ENCODE measurements around the gene SF1. TPM values are rescaled to one million over a fixed set of nuclear protein-coding genes. Genes with fewer than 3 reads are reported as not detected.

The SF1 gene
- total and polyA plus RNA-seq, 7 donors = 56.2 to 210 (median 150) TPM

- 92 to 93% (median 93%) methylated on average over 15 of the region's 15 CpGs for WGBS, 3 donors
- Histone ChIP-seq H3K27me3 (ENCODE audit: insufficient read depth in 3 of 3, low read length in 2 of 3) (no peaks in the 10 kb centered on the region), H3K4me3 (no peak overlapping the region), H3K9me3 (no peaks in the 10 kb centered on the region), H3K4me1 (no peaks in the 10 kb centered on the region), H3K27ac (no peak overlapping the region), H3K36me3 (ENCODE audit: insufficient read depth in 1 of 2, low read depth in 1 of 2) (peaks cover 0 to 11% of the 10 kb centered on the region in 2 donors)
- no peak for DNase-seq
- no peak for TF ChIP-seq CTCF (IDR thresholded peaks at IDR 0.05)
- intact Hi-C loops (cut with DNase I) = no loop called here
- no peak for ATAC-seq
These were observed 41.7 kb downstream of the SF1 start for GRCh38 chr11:64736654-64737053.

GRCh38 chr11:64735725-64736259 is 42.5 kb downstream of the SF1 start:
- TF ChIP-seq CTCF (IDR thresholded peaks at IDR 0.05) = no peak
- 70 to 89% (median 85%) methylated on average over 9 of the region's 9 CpGs for whole genome bisulfite sequencing, 3 donors
- peaks cover 0 to 11% of the 10 kb centered on the region in 2 donors for H3K36me3 ChIP-seq (ENCODE audit: insufficient read depth in 1 of 2, low read depth in 1 of 2)
- no peaks in the 10 kb centered on the region for H3K9me3 ChIP-seq
- intact Hi-C loops (cut with DNase I) = no loop called here
- no peaks in the 10 kb centered on the region for H3K27me3 ChIP-seq (ENCODE audit: insufficient read depth in 3 of 3, low read length in 2 of 3)
- DNase-seq (no peak), ATAC-seq (no peak)
- H3K27ac ChIP-seq = no peak overlapping the region
- H3K4me3 ChIP-seq = no peak overlapping the region
- H3K4me1 ChIP-seq = no peaks in the 10 kb centered on the region

- DNase-seq (no peak), ATAC-seq (peak in 3 of 4 donors; percentile 9 to 36 (median 33))
- Histone ChIP-seq H3K27ac (no peak overlapping the region), H3K4me1 (no peaks in the 10 kb centered on the region), H3K9me3 (no peaks in the 10 kb centered on the region), H3K4me3 (no peak overlapping the region), H3K36me3 (ENCODE audit: insufficient read depth in 1 of 2, low read depth in 1 of 2) (peaks cover 0 to 11% of the 10 kb centered on the region in 2 donors), H3K27me3 (ENCODE audit: insufficient read depth in 3 of 3, low read length in 2 of 3) (no peaks in the 10 kb centered on the region)
- 60 to 76% (median 69%) methylated on average over 23 of the region's 23 CpGs for WGBS, 3 donors
- intact Hi-C loops (cut with DNase I) = no loop called here
- no peak for TF ChIP-seq CTCF (IDR thresholded peaks at IDR 0.05)
These were observed 43.3 kb downstream of the SF1 start for GRCh38 chr11:64734811-64735724.

GRCh38 chr11:64731601-64732000 is 46.7 kb downstream of the SF1 start:
- intact Hi-C loops (cut with DNase I) = no loop called here
- Histone ChIP-seq H3K4me3 (no peak overlapping the region), H3K27ac (no peak overlapping the region), H3K9me3 (no peaks in the 10 kb centered on the region), H3K27me3 (ENCODE audit: insufficient read depth in 3 of 3, low read length in 2 of 3) (no peaks in the 10 kb centered on the region), H3K36me3 (ENCODE audit: insufficient read depth in 1 of 2, low read depth in 1 of 2) (peaks cover 0 to 8% of the 10 kb centered on the region in 2 donors), H3K4me1 (no peaks in the 10 kb centered on the region)
- TF ChIP-seq CTCF (IDR thresholded peaks at IDR 0.05) = no peak
- no peak for ATAC-seq
- WGBS, 3 donors = 82 to 92% (median 85%) methylated on average over 3 of the region's 3 CpGs
- DNase-seq = no peak

All from psoas muscle (tissue), 8 donors.